GM23248 (cell line): ENCODE measurements around the gene VPS33B.

Experiments
- EZH2 ChIP-seq: fragments of 200-600 bp; sonication (generic); IDR thresholded peaks from 2 replicates; pipeline ENCODE4 v1.6.1; 2018; ENCODE audit warnings: antibody characterized with exemption, mild to moderate bottlenecking; ENCODE audit not compliant: insufficient read depth, poor library complexity, severe bottlenecking
- EZH2phosphoT487 ChIP-seq: fragments of 200-600 bp; sonication (generic); IDR thresholded peaks from 2 replicates; pipeline ENCODE4 v1.6.1; 2018; ENCODE audit warnings: antibody characterized with exemption, moderate library complexity, mild to moderate bottlenecking, low read depth; ENCODE audit not compliant: insufficient read depth

- TF ChIP-seq EZH2 (no peak), EZH2phosphoT487 (no peak)
Observed at GRCh38 chr15:90989040-90989768, 33.2 kb downstream of the VPS33B start.
